Measurements from ENCODE around the gene HCFC1R1.

HCFC1R1 gene

DNA sequence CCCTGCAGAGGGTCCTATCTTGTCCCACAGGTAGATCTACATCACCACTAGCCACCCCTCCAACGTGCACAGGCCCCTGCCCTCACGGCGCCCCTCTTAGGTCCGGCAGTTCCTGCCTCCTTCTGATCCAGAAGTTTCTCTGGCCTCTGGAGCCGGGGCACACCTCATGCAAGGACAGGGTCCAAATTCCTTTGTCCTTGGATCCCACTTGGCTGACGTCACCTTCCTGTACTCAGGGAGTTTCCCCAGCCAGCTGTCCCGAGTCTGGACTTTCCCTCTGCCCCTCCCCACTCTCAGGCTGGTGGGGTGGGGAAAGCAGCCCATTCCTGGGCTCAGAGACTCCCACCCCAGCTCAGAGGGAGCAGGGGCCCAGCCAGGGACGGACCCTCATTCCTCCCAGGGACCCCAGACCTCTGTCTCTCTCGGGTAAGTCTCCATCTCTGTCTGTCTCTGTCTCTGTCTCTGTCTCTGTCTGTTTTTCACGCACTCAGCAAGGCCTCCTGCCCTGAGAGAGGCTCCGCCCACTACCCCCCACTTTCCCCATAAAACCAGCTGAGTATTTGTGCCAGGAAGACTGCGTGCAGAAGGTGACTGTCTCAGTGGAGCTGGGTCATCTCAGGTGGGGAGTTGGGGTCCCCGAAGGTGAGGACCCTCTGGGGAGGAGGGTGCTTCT, 41.5 kb upstream of the HCFC1R1 start, which contains the start of gene IL32:
IL32 (plus strand) TSS at position 572 of the 673 bp plus-strand sequence. CDS start 172 bp downstream, outside the sequence.
- peaks cover 7% of the 10 kb centered on the region for H3K27me3 ChIP-seq (replicated peaks; ENCODE audit: control insufficient read depth, insufficient read depth, low read length)
- H3K36me3 ChIP-seq (ENCODE audit: control insufficient read depth, insufficient read depth, low read length, severe bottlenecking): no peaks in the 10 kb centered on the region
- peak within 1 kb of the TSS; percentile 54 for H3K4me3 ChIP-seq (ENCODE audit: low read length)
- H3K9ac ChIP-seq (ENCODE audit: low read length): peak within 1 kb of the TSS; percentile 15
- peaks cover 8% of the 10 kb centered on the region for H3K4me1 ChIP-seq (ENCODE audit: control insufficient read depth, insufficient read depth, low read length)
- DNase-seq (ENCODE audit: low read depth): peak; percentile 82
- H3K9me3 ChIP-seq (ENCODE audit: control insufficient read depth, low read length): no peaks in the 10 kb centered on the region

- no peak overlapping the region for H3K9ac ChIP-seq (ENCODE audit: low read length)
- no peak for DNase-seq (ENCODE audit: low read depth)
- no peak overlapping the region for H3K4me3 ChIP-seq (ENCODE audit: low read length)
- H3K4me1 ChIP-seq (ENCODE audit: control insufficient read depth, insufficient read depth, low read length): peaks cover 16% of the 10 kb centered on the region
- no peaks in the 10 kb centered on the region for H3K36me3 ChIP-seq (ENCODE audit: control insufficient read depth, insufficient read depth, low read length, severe bottlenecking)
- no peaks in the 10 kb centered on the region for H3K9me3 ChIP-seq (ENCODE audit: control insufficient read depth, low read length)
- peaks cover 7% of the 10 kb centered on the region for H3K27me3 ChIP-seq (replicated peaks; ENCODE audit: control insufficient read depth, insufficient read depth, low read length)
Measured at GRCh38 chr16:3063625-3064386, 40.1 kb upstream of the HCFC1R1 start.

GRCh38 chr16:3062553-3062952, 38.8 kb upstream of the HCFC1R1 start:
- H3K9ac ChIP-seq (ENCODE audit: low read length): no peak overlapping the region
- H3K4me1 ChIP-seq (ENCODE audit: control insufficient read depth, insufficient read depth, low read length): peaks cover 16% of the 10 kb centered on the region
- DNase-seq (ENCODE audit: low read depth): no peak
- H3K9me3 ChIP-seq (ENCODE audit: control insufficient read depth, low read length): no peaks in the 10 kb centered on the region
- no peak overlapping the region for H3K4me3 ChIP-seq (ENCODE audit: low read length)
- H3K36me3 ChIP-seq (ENCODE audit: control insufficient read depth, insufficient read depth, low read length, severe bottlenecking): no peaks in the 10 kb centered on the region
- H3K27me3 ChIP-seq (replicated peaks; ENCODE audit: control insufficient read depth, insufficient read depth, low read length): peaks cover 7% of the 10 kb centered on the region

DNA sequence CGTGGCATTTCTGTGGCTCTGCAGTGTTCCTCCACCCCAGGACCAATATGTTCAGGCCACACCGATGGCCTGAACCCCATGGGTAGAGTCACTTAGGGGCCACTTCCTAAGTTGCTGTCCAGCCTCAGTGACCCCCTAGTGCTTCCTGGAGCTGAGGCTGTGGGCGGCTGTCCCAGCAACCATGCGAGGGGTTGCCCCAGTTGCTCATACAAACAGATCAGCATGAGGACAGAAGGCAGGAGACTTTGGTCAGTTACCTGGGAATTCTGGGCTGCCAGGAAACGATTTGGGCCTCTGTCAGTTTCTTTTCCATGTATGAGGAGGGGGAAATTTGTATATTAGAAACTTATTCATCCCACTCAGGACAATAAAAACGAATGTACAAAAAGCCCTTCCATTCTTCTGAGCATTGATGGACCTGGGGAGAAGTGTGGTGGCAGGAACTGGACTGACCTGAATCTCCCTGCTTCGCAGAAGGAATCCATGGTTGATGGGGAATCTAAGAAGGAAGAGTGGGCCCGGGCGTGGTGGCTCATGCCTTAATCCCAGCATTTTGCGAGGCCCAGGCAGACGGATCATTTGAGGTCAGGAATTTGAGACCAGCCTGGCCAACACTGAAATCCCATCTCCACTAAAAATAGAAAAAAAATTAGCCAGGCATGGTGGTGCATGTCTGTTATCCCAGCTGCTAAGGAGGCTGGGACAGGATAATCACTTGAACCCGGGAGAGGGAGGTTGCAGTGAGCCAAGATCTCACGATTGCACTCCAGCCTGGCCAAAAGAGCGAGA, 36.8 kb upstream of the HCFC1R1 start:
- Histone ChIP-seq H3K36me3 (ENCODE audit: control insufficient read depth, insufficient read depth, low read length, severe bottlenecking) (no peaks in the 10 kb centered on the region), H3K4me3 (ENCODE audit: low read length) (no peak overlapping the region), H3K4me1 (ENCODE audit: control insufficient read depth, insufficient read depth, low read length) (peaks cover 15% of the 10 kb centered on the region), H3K9me3 (ENCODE audit: control insufficient read depth, low read length) (no peaks in the 10 kb centered on the region), H3K9ac (ENCODE audit: low read length) (no peak overlapping the region), H3K27me3 (replicated peaks; ENCODE audit: control insufficient read depth, insufficient read depth, low read length) (peaks cover 2% of the 10 kb centered on the region)
- DNase-seq (ENCODE audit: low read depth): no peak

DNA sequence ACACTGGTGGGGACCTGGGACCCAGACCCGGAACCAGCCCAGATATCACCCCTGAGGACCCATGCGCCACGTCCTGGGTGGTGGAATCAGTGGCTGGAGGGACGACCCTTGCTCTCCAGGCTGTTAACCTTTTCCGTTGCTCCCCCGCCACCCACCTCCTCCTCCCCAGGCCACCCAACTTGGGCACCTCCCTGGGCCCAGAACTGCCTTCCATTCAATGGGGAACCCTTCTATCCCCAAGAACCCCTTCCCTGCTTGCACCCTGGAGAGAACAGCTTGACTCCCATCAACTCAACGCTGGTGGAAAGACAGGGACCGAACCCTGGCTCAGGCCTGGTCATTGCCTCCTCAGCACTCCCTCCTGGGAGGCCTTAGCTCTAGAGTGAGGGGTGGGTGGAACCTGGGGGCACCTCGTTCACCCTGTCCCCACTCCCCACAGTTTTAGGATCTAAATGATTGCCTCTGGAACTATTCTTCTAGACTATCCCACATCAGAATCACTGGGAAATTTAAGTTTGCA, 36.0 kb upstream of the HCFC1R1 start:
- Histone ChIP-seq H3K4me3 (ENCODE audit: low read length) (peak overlapping the region; percentile 86), H3K9me3 (ENCODE audit: control insufficient read depth, low read length) (no peaks in the 10 kb centered on the region), H3K36me3 (ENCODE audit: control insufficient read depth, insufficient read depth, low read length, severe bottlenecking) (no peaks in the 10 kb centered on the region), H3K4me1 (ENCODE audit: control insufficient read depth, insufficient read depth, low read length) (peaks cover 8% of the 10 kb centered on the region), H3K9ac (ENCODE audit: low read length) (peak overlapping the region; percentile 93), H3K27me3 (replicated peaks; ENCODE audit: control insufficient read depth, insufficient read depth, low read length) (no peaks in the 10 kb centered on the region)
- no peak for DNase-seq (ENCODE audit: low read depth)

DNA sequence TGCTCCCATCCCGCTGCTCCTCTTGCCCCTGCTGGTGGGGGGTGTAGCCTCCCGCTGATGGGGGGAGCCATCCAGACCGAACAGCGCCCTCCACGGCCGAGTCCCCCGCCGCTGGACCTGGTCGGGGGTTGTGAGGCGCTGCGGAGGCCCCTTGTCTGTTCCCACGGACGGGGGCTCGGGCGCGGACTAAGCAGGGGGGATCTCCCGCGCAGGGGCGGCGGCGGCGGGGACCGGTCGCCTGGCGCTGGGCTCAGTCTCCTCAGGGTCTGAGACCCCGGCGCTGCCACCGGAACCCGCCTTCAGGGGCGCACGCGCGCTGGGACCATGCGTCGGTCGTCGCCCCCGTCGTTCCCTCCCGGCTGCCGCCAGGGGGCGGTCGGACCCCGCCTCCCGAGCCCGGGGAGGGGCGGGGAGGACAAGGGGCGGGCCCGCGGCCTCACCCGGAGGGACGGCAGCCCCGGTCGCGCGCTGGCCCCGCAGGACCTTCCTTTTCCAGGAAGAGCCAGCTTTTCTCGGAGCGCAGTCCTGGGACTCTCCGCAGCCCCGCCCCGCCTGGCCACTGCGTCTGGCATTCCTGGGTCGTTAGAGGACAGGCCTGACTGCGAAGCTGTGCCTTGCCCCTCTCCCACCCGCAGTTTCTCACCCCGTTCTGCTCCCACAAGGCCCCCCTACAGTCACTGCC, 35.4 kb upstream of the HCFC1R1 start:
- Histone ChIP-seq H3K27me3 (replicated peaks; ENCODE audit: control insufficient read depth, insufficient read depth, low read length) (no peaks in the 10 kb centered on the region), H3K36me3 (ENCODE audit: control insufficient read depth, insufficient read depth, low read length, severe bottlenecking) (no peaks in the 10 kb centered on the region), H3K9me3 (ENCODE audit: control insufficient read depth, low read length) (no peaks in the 10 kb centered on the region), H3K9ac (ENCODE audit: low read length) (peak overlapping the region; percentile 93), H3K4me1 (ENCODE audit: control insufficient read depth, insufficient read depth, low read length) (peaks cover 8% of the 10 kb centered on the region), H3K4me3 (ENCODE audit: low read length) (peak overlapping the region; percentile 86)
- DNase-seq (ENCODE audit: low read depth): peak; percentile 97

DNA sequence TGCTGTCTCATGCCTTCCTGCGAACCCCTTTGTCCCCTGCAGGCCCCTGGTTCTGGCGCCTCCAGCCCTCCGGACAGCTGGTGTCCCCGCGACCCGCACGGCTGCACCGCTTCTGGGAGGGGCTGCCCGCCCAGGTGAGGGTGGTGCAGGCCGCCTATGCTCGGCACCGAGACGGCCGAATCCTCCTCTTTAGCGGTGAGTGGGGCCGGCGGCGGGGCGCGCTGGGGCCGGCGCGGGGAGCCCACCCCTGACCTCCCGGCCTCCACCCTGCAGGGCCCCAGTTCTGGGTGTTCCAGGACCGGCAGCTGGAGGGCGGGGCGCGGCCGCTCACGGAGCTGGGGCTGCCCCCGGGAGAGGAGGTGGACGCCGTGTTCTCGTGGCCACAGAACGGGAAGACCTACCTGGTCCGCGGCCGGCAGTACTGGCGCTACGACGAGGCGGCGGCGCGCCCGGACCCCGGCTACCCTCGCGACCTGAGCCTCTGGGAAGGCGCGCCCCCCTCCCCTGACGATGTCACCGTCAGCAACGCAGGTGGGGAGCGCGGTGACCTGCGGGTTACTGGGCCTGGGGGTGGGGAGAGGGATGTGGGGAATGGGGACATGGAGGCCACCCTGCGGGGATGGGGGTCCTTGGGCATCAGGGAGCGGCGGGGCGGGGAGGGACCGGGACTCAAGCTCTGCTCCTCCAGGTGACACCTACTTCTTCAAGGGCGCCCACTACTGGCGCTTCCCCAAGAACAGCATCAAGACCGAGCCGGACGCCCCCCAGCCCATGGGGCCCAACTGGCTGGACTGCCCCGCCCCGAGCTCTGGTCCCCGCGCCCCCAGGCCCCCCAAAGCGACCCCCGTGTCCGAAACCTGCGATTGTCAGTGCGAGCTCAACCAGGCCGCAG, 34.6 kb upstream of the HCFC1R1 start:
- DNase-seq (ENCODE audit: low read depth): peak; percentile 52

DNA sequence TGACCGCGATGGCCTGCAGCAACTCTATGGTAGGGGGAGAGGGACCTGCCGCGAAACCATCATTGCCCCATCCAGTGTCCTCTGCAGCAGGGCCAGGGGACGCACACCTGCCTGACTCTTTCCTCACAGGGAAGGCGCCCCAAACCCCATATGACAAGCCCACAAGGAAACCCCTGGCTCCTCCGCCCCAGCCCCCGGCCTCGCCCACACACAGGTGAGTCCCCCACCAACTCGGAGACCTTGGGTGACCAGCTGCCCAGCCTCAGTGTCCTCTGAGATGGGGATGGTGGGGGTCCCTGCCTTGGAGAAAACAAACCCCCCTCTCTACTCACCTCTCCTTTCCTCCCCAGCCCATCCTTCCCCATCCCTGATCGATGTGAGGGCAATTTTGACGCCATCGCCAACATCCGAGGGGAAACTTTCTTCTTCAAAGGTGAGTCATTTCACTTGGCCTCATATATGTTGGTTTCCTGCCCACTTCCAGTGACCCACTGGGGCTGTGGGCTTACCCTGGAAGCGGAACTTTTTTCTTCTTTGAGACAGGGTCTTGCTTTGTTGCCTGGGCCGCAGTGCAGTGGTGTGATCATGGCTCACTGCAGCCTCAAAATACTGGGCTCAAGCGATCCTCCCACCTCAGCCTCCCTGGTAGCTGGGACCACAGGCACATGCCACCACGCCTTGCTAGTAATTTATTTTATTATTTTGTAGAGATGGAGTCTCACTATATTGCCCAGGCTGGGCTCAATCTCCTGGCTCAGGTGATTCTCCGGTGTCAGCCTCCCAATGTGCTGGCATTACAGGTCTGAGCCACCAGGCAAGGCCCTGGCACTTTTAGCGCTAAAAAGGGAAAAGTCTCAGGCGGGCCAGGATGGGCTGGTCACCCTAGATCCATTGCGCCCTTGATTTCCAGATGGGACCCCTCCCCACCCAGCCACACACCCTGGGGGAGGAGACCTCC, 33.7 kb upstream of the HCFC1R1 start:
- H3K27me3 ChIP-seq (replicated peaks; ENCODE audit: control insufficient read depth, insufficient read depth, low read length): no peaks in the 10 kb centered on the region
- H3K4me1 ChIP-seq (ENCODE audit: control insufficient read depth, insufficient read depth, low read length): peaks cover 8% of the 10 kb centered on the region
- no peaks in the 10 kb centered on the region for H3K36me3 ChIP-seq (ENCODE audit: control insufficient read depth, insufficient read depth, low read length, severe bottlenecking)
- H3K9me3 ChIP-seq (ENCODE audit: control insufficient read depth, low read length): no peaks in the 10 kb centered on the region
- H3K9ac ChIP-seq (ENCODE audit: low read length): no peak overlapping the region
- no peak overlapping the region for H3K4me3 ChIP-seq (ENCODE audit: low read length)
- DNase-seq (ENCODE audit: low read depth): no peak

More for the DNA sequence above, 34.6 kb upstream of the HCFC1R1 start:
- H3K9ac ChIP-seq (ENCODE audit: low read length): peak overlapping the region; percentile 93
- H3K4me3 ChIP-seq (ENCODE audit: low read length): peak overlapping the region; percentile 86
- H3K36me3 ChIP-seq (ENCODE audit: control insufficient read depth, insufficient read depth, low read length, severe bottlenecking): no peaks in the 10 kb centered on the region
- no peaks in the 10 kb centered on the region for H3K27me3 ChIP-seq (replicated peaks; ENCODE audit: control insufficient read depth, insufficient read depth, low read length)
- peaks cover 8% of the 10 kb centered on the region for H3K4me1 ChIP-seq (ENCODE audit: control insufficient read depth, insufficient read depth, low read length)
- H3K9me3 ChIP-seq (ENCODE audit: control insufficient read depth, low read length): no peaks in the 10 kb centered on the region

DNA sequence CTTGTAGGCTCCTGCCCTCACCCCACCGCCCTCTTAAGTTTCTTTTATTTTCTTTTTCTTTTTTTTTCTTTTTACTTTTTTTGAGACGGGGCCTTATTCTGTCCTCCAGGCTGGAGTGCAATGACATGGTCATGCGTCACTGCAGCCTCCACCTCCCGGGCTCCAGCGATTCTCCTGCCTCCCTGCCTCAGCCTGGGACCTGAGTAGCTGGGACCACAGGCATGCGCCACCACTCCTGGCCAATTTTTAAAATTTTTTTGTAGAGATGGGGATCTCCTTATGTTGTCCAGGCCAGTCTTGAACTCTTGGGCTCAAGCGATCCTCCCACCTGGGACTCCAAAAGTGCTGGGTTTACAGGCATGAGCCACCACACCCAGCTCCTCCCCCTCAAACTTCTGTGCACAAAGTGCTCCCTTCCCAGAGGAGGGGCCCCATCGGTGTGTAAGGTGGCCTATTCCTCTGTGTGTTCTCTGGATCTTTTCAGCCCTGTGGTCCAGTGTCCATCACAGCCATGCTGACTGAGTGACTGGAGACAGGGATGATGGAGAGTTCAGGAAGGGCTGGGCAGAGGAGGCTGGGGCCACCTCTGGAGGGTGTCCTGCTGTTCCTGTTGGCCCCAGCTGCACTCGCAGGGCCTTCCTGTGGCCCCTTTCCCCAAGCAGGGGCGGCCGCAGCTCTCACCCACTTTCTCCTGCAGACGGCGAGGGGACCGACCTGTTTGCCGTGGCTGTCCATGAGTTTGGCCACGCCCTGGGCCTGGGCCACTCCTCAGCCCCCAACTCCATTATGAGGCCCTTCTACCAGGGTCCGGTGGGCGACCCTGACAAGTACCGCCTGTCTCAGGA, 32.8 kb upstream of the HCFC1R1 start:
- no peak for DNase-seq (ENCODE audit: low read depth)
- H3K4me1 ChIP-seq (ENCODE audit: control insufficient read depth, insufficient read depth, low read length): peaks cover 8% of the 10 kb centered on the region
- H3K36me3 ChIP-seq (ENCODE audit: control insufficient read depth, insufficient read depth, low read length, severe bottlenecking): no peaks in the 10 kb centered on the region
- H3K4me3 ChIP-seq (ENCODE audit: low read length): no peak overlapping the region
- no peaks in the 10 kb centered on the region for H3K9me3 ChIP-seq (ENCODE audit: control insufficient read depth, low read length)
- H3K9ac ChIP-seq (ENCODE audit: low read length): no peak overlapping the region
- H3K27me3 ChIP-seq (replicated peaks; ENCODE audit: control insufficient read depth, insufficient read depth, low read length): peaks cover 6% of the 10 kb centered on the region

Data from adipocyte (in vitro differentiated cells).